Neuronal stem cell (in vitro differentiated cells): ENCODE results near the gene BTBD9.

Experiments used
- DNase-seq: peaks from one replicate; pipeline ENCODE4 v3.0.0-alpha.2; 2013; ENCODE audit warnings: low spot score
- H2AFZ ChIP-seq: one replicate; pipeline ENCODE4 v1.6.1; 2013; ENCODE audit warnings: mild to moderate bottlenecking, low read length, inconsistent platforms
- H2AK5ac ChIP-seq: 2 replicates; pipeline ENCODE4 v1.6.1; 2013; ENCODE audit warnings: low read depth, mild to moderate bottlenecking, inconsistent platforms, low read length, moderate library complexity, mixed read lengths
- H2BK120ac ChIP-seq: 2 replicates; pipeline ENCODE4 v1.6.1; 2013; ENCODE audit warnings: low read depth, mild to moderate bottlenecking, inconsistent platforms, low read length, moderate library complexity, mixed read lengths
- H2BK12ac ChIP-seq: one replicate; pipeline ENCODE4 v1.6.1; 2013; ENCODE audit warnings: low read length, inconsistent platforms
- H2BK15ac ChIP-seq: 2 replicates; pipeline ENCODE4 v1.6.1; 2013; ENCODE audit warnings: mild to moderate bottlenecking, low read length, inconsistent platforms, mixed read lengths
- H2BK5ac ChIP-seq: one replicate; pipeline ENCODE4 v1.6.1; 2013; ENCODE audit warnings: inconsistent platforms, mild to moderate bottlenecking, low read length, moderate library complexity
- H3K14ac ChIP-seq: one replicate; pipeline ENCODE4 v1.6.1; 2013; ENCODE audit warnings: low read length, inconsistent platforms
- H3K18ac ChIP-seq: 2 replicates; pipeline ENCODE4 v1.6.1; 2013; ENCODE audit warnings: low read length, inconsistent platforms
- H3K23ac ChIP-seq: 2 replicates; pipeline ENCODE4 v1.6.1; 2013; ENCODE audit warnings: low read depth, mild to moderate bottlenecking, mixed read lengths, low read length, inconsistent platforms; ENCODE audit not compliant: poor library complexity
- H3K27ac ChIP-seq: replicated peaks from 3 replicates; pipeline ENCODE4 v1.5.1; 2013; ENCODE audit warnings: low read length, inconsistent platforms
- H3K27me3 ChIP-seq, 3 experiments: 2 replicates each; pipeline ENCODE4 v1.6.1; 2013; ENCODE audit warnings: low read length in 3 of 3, mild to moderate bottlenecking in 2 of 3, inconsistent platforms in 1 of 3, low read depth in 1 of 3, mixed read lengths in 1 of 3, moderate library complexity in 1 of 3; ENCODE audit not compliant: control insufficient read depth in 3 of 3, insufficient read depth in 3 of 3
- H3K36me3 ChIP-seq, 2 donors: replicated peaks in 1 of 2; 2 replicates each; pipeline ENCODE4 v1.6.1; 2013; ENCODE audit warnings: low read length in 2 of 2; ENCODE audit not compliant: control insufficient read depth in 2 of 2, insufficient read depth in 2 of 2
- H3K4ac ChIP-seq: 2 replicates; pipeline ENCODE4 v1.6.1; 2013; ENCODE audit warnings: inconsistent platforms, mild to moderate bottlenecking, low read length, moderate library complexity
- H3K4me1 ChIP-seq, 2 donors: 1 replicate in 1 of 2; 2 replicates in 1 of 2; pipeline ENCODE4 v1.6.1; 2013; ENCODE audit warnings: low read length in 2 of 2, low read depth in 1 of 2; ENCODE audit not compliant: control insufficient read depth in 2 of 2, insufficient read depth in 1 of 2
- H3K4me2 ChIP-seq: one replicate; pipeline ENCODE4 v1.6.1; 2013; ENCODE audit warnings: mild to moderate bottlenecking, low read length, inconsistent platforms; ENCODE audit not compliant: insufficient read depth, poor library complexity, severe bottlenecking
- H3K4me3 ChIP-seq, 2 donors: 2 replicates each; pipeline ENCODE4 v1.5.1; 2013; ENCODE audit warnings: low read length in 2 of 2, mild to moderate bottlenecking in 2 of 2, inconsistent platforms in 1 of 2, moderate library complexity in 1 of 2
- H3K79me1 ChIP-seq: one replicate; pipeline ENCODE4 v1.6.1; 2013; ENCODE audit warnings: low read depth, mild to moderate bottlenecking, inconsistent platforms, low read length, moderate library complexity
- H3K9ac ChIP-seq: one replicate; pipeline ENCODE4 v1.6.1; 2013; ENCODE audit warnings: mild to moderate bottlenecking, low read depth, low read length, inconsistent platforms; ENCODE audit not compliant: poor library complexity
- H3K9me3 ChIP-seq, 2 donors: replicated peaks in 1 of 2; 2 replicates each; pipeline versions ENCODE3 to v1.6.1; 2013; ENCODE audit warnings: low read length in 2 of 2, mild to moderate bottlenecking in 2 of 2, inconsistent platforms in 1 of 2, low read depth in 1 of 2, mixed read lengths in 1 of 2, moderate library complexity in 1 of 2; ENCODE audit not compliant: control insufficient read depth in 2 of 2, insufficient read depth in 1 of 2
- H4K8ac ChIP-seq: one replicate; pipeline ENCODE4 v1.6.1; 2013; ENCODE audit warnings: low read depth, mild to moderate bottlenecking, inconsistent platforms, low read length, moderate library complexity
- H4K91ac ChIP-seq: one replicate; pipeline ENCODE4 v1.6.1; 2013; ENCODE audit warnings: low read length, low read depth, mild to moderate bottlenecking, inconsistent platforms; ENCODE audit not compliant: poor library complexity
- WGBS, 2 donors: extraction: QIAGEN DNeasy Blood & Tissue Kit; methylation state at CpG; one replicate each; pipeline ENCODE4 v1.1.7; 2013; ENCODE audit warnings: missing lambda C conversion rate in 2 of 2, mixed read lengths in 1 of 2; ENCODE audit not compliant: insufficient read length in 2 of 2, insufficient replicate concordance in 1 of 2; ENCODE audit errors: extremely low coverage in 2 of 2; 5-methylcytosine and 5-hydroxymethylcytosine counted together

BTBD9 gene

GRCh38 chr6:38341496-38341895, 298.2 kb downstream of the BTBD9 start:
- WGBS, 2 donors = no CpG with 5 or more reads among the region's 1 CpG
- no peak for DNase-seq
- Histone ChIP-seq H3K9ac (no peak overlapping the region), H2AK5ac (no peak overlapping the region), H3K4me1 (peaks cover 1 to 8% of the 10 kb centered on the region in 2 donors), H2BK15ac (no peak overlapping the region), H3K23ac (no peak overlapping the region), H4K8ac (no peak overlapping the region), H3K27ac (no peak overlapping the region), H3K9me3 (no peaks in the 10 kb centered on the region), H3K4me2 (no peak overlapping the region), H3K27me3 (no peaks in the 10 kb centered on the region), H2BK5ac (no peak overlapping the region), H4K91ac (no peak overlapping the region), H2BK120ac (no peak overlapping the region), H3K79me1 (no peaks in the 10 kb centered on the region), H3K14ac (no peak overlapping the region), H3K18ac (no peak overlapping the region), H3K4me3 (no peak overlapping the region), H3K36me3 (no peaks in the 10 kb centered on the region), H3K4ac (no peak overlapping the region), H2BK12ac (no peak overlapping the region), H2AFZ (no peak overlapping the region)

GRCh38 chr6:38339914-38340313, 299.8 kb downstream of the BTBD9 start:
- H3K27me3 ChIP-seq = no peaks in the 10 kb centered on the region
- H4K8ac ChIP-seq = no peak overlapping the region
- no peak for DNase-seq
- no peak overlapping the region for H3K4me2 ChIP-seq
- no CpG with 5 or more reads among the region's 3 CpGs for WGBS, 2 donors
- H4K91ac ChIP-seq = no peak overlapping the region
- no peaks in the 10 kb centered on the region for H3K36me3 ChIP-seq
- H2BK120ac ChIP-seq = no peak overlapping the region
- H2BK12ac ChIP-seq = no peak overlapping the region
- no peak overlapping the region for H2BK15ac ChIP-seq
- no peak overlapping the region for H3K23ac ChIP-seq
- peaks cover 0 to under 1% of the 10 kb centered on the region in 2 donors for H3K9me3 ChIP-seq
- H3K4ac ChIP-seq = no peak overlapping the region
- H2AFZ ChIP-seq = no peak overlapping the region
- no peak overlapping the region for H2AK5ac ChIP-seq
- H3K4me3 ChIP-seq = no peak overlapping the region
- no peaks in the 10 kb centered on the region for H3K79me1 ChIP-seq
- no peak overlapping the region for H3K27ac ChIP-seq
- H2BK5ac ChIP-seq = no peak overlapping the region
- H3K18ac ChIP-seq = no peak overlapping the region
- H3K14ac ChIP-seq = no peak overlapping the region
- H3K9ac ChIP-seq = no peak overlapping the region
- H3K4me1 ChIP-seq = no peaks in the 10 kb centered on the region

GRCh38 chr6:38337819-38338465, 301.8 kb downstream of the BTBD9 start:
- H2BK5ac ChIP-seq = no peak overlapping the region
- no peak overlapping the region for H3K18ac ChIP-seq
- H3K27ac ChIP-seq = no peak overlapping the region
- H4K91ac ChIP-seq = no peak overlapping the region
- H2BK120ac ChIP-seq = no peak overlapping the region
- H3K9ac ChIP-seq = no peak overlapping the region
- no peak overlapping the region for H3K4ac ChIP-seq
- DNase-seq = no peak
- no peak overlapping the region for H3K4me2 ChIP-seq
- H3K9me3 ChIP-seq = peaks cover 1 to 2% of the 10 kb centered on the region in 2 donors
- H3K23ac ChIP-seq = no peak overlapping the region
- WGBS, 2 donors = no CpG with 5 or more reads among the region's 5 CpGs
- no peak overlapping the region for H4K8ac ChIP-seq
- H3K4me3 ChIP-seq = no peak overlapping the region
- no peaks in the 10 kb centered on the region for H3K4me1 ChIP-seq
- H3K79me1 ChIP-seq = peaks cover under 1% of the 10 kb centered on the region
- H3K27me3 ChIP-seq = no peaks in the 10 kb centered on the region
- H2BK15ac ChIP-seq = no peak overlapping the region
- H3K36me3 ChIP-seq = no peaks in the 10 kb centered on the region
- no peak overlapping the region for H3K14ac ChIP-seq
- no peak overlapping the region for H2AFZ ChIP-seq
- H2BK12ac ChIP-seq = no peak overlapping the region
- no peak overlapping the region for H2AK5ac ChIP-seq

- Histone ChIP-seq H2BK120ac (no peak overlapping the region), H3K18ac (no peak overlapping the region), H4K91ac (no peak overlapping the region), H2AK5ac (no peak overlapping the region), H3K4ac (no peak overlapping the region), H3K27me3 (no peaks in the 10 kb centered on the region), H2AFZ (no peak overlapping the region), H3K4me3 (no peak overlapping the region), H3K14ac (no peak overlapping the region), H3K4me2 (no peak overlapping the region), H2BK15ac (no peak overlapping the region), H3K9ac (no peak overlapping the region), H3K4me1 (no peaks in the 10 kb centered on the region), H3K9me3 (peaks cover 2 to 3% of the 10 kb centered on the region in 2 donors), H2BK5ac (no peak overlapping the region), H3K36me3 (no peaks in the 10 kb centered on the region), H2BK12ac (no peak overlapping the region), H4K8ac (no peak overlapping the region), H3K23ac (no peak overlapping the region), H3K79me1 (peaks cover 2% of the 10 kb centered on the region), H3K27ac (no peak overlapping the region)
- no CpG with 5 or more reads among the region's 1 CpG for WGBS, 2 donors
- DNase-seq = no peak
Measured at GRCh38 chr6:38336922-38337321, 302.8 kb downstream of the BTBD9 start.
